Breast epithelium (tissue), 4 donors: ENCODE results near the gene MATN1. TPM values are rescaled to one million over a fixed set of nuclear protein-coding genes. Genes with fewer than 3 reads are reported as not detected.

ENCODE experiments used
- DNase-seq, 2 donors: peaks; one replicate each; pipeline ENCODE4 v3.0.0-alpha.2; 2019; ENCODE audit warnings: low spot score in 2 of 2
- H3K27ac ChIP-seq, 2 donors: fragments of 200-600 bp; sonication (generic) in 1 of 2; one replicate each; pipeline ENCODE4 v1.5.1; 2016 to 2019; ENCODE audit warnings: mild to moderate bottlenecking in 1 of 2
- H3K27me3 ChIP-seq, 2 donors: fragments of 200-600 bp; sonication (generic) in 1 of 2; one replicate each; pipeline versions ENCODE4 v1.5.1 to v1.6.0; 2017 to 2019; ENCODE audit warnings: control low read depth in 1 of 2, mild to moderate bottlenecking in 1 of 2
- H3K36me3 ChIP-seq: fragments of 200-600 bp; one replicate; pipeline ENCODE4 v1.5.1; 2019
- H3K4me1 ChIP-seq, 2 donors: fragments of 200-600 bp; sonication (generic); one replicate each; pipeline ENCODE4 v1.5.1; 2016 to 2019; ENCODE audit warnings: control low read depth in 1 of 2
- H3K4me3 ChIP-seq, 3 donors: fragments of 200-600 bp; sonication (generic); 1 replicate in 2 of 3; 2 replicates in 1 of 3; pipeline ENCODE4 v1.5.1; 2016 to 2019; ENCODE audit warnings: mild to moderate bottlenecking in 3 of 3, moderate library complexity in 2 of 3
- H3K9me3 ChIP-seq, 2 donors: fragments of 200-600 bp; sonication (generic) in 1 of 2; one replicate each; pipeline ENCODE4 v1.5.1; 2016 to 2019; ENCODE audit warnings: control low read depth in 1 of 2
- CTCF ChIP-seq, 3 donors: fragments of 450-650 bp; IDR thresholded peaks; one replicate each; pipeline ENCODE4 v1.5.1; 2016 to 2017; ENCODE audit warnings: antibody characterized with exemption in 3 of 3, mild to moderate bottlenecking in 3 of 3, moderate library complexity in 3 of 3
- POLR2A ChIP-seq: fragments of 450-650 bp; IDR thresholded peaks from one replicate; pipeline ENCODE4 v1.6.1; 2016; ENCODE audit warnings: antibody characterized with exemption, mild to moderate bottlenecking, moderate library complexity
- POLR2AphosphoS5 ChIP-seq, 3 donors: sonication (generic); formaldehyde crosslinking; IDR thresholded peaks; one replicate each; pipeline ENCODE4 v1.6.1; 2017; ENCODE audit warnings: antibody characterized with exemption in 3 of 3
- intact Hi-C: fragments of 100-400 bp; cut with DNase I; formaldehyde crosslinking; loops from one replicate; pipeline ENCODE4 v1.15.1; 2023; ENCODE audit warnings: low total_unique reads
- total RNA-seq, 3 donors: library from RNA; depleted of rRNA; stranded (reverse); fragments of >200 nt; gene quantifications; one replicate each; pipeline ENCODE4 v1.1.0, GENCODE V29; 2016

Gene MATN1
- total RNA-seq, 3 donors from 2014 or later, result not detected

- DNase-seq, result no peak
- intact Hi-C loops, result loop anchor here (5.0 kb wide), 1 partner anchor 43 kb away; no protein-coding TSS in a partner anchor
- H3K27ac ChIP-seq, result no peak overlapping the region
- TF ChIP-seq CTCF (IDR thresholded peaks at IDR 0.05), result no peak
- TF ChIP-seq POLR2A, result no peak
- TF ChIP-seq POLR2AphosphoS5 (IDR thresholded peaks at IDR 0.05), result no peak
- no peaks in the 10 kb centered on the region for H3K4me1 ChIP-seq
- H3K27me3 ChIP-seq, result no peaks in the 10 kb centered on the region
- H3K9me3 ChIP-seq, result no peaks in the 10 kb centered on the region
- no peak overlapping the region for H3K4me3 ChIP-seq
- H3K36me3 ChIP-seq, result no peaks in the 10 kb centered on the region
These were observed 790 bp upstream of the MATN1 start for GRCh38 chr1:30724175-30724574.

GRCh38 chr1:30721812-30722537 lies 1.4 kb downstream of the MATN1 start:
- no peak overlapping the region for H3K4me3 ChIP-seq
- intact Hi-C loops, result loop anchor here (5.0 kb wide), 1 partner anchor 45 kb away; no protein-coding TSS in a partner anchor
- no peaks in the 10 kb centered on the region for H3K4me1 ChIP-seq
- no peaks in the 10 kb centered on the region for H3K27me3 ChIP-seq
- DNase-seq, result no peak
- H3K36me3 ChIP-seq, result no peaks in the 10 kb centered on the region
- H3K9me3 ChIP-seq, result no peaks in the 10 kb centered on the region
- H3K27ac ChIP-seq, result no peak overlapping the region
- TF ChIP-seq CTCF (IDR thresholded peaks at IDR 0.05) (no peak), POLR2AphosphoS5 (IDR thresholded peaks at IDR 0.05) (no peak), POLR2A (no peak)

GRCh38 chr1:30721341-30721793 lies 2.0 kb downstream of the MATN1 start:
- no peak overlapping the region for H3K4me3 ChIP-seq
- no peaks in the 10 kb centered on the region for H3K4me1 ChIP-seq
- no peak overlapping the region for H3K27ac ChIP-seq
- TF ChIP-seq POLR2A, result no peak
- TF ChIP-seq CTCF (IDR thresholded peaks at IDR 0.05), result no peak
- no peak for TF ChIP-seq POLR2AphosphoS5 (IDR thresholded peaks at IDR 0.05)
- no peaks in the 10 kb centered on the region for H3K36me3 ChIP-seq
- DNase-seq, result no peak
- no peaks in the 10 kb centered on the region for H3K9me3 ChIP-seq
- H3K27me3 ChIP-seq, result no peaks in the 10 kb centered on the region
- intact Hi-C loops, result loop anchor here (5.0 kb wide), 1 partner anchor 46 kb away; no protein-coding TSS in a partner anchor

- intact Hi-C loops, result loop anchor here (5.0 kb wide), 1 partner anchor 47 kb away; no protein-coding TSS in a partner anchor
- Histone ChIP-seq H3K9me3 (no peaks in the 10 kb centered on the region), H3K27ac (no peak overlapping the region), H3K4me3 (no peak overlapping the region), H3K36me3 (no peaks in the 10 kb centered on the region), H3K27me3 (no peaks in the 10 kb centered on the region), H3K4me1 (no peaks in the 10 kb centered on the region)
- no peak for DNase-seq
- TF ChIP-seq POLR2A (no peak), POLR2AphosphoS5 (IDR thresholded peaks at IDR 0.05) (no peak), CTCF (IDR thresholded peaks at IDR 0.05) (no peak)
These were observed 2.8 kb downstream of the MATN1 start for GRCh38 chr1:30720271-30721223.
